NCI-H345 treated with DMSO at 0.1 percent for 48 hours (cell line): ENCODE results near the gene CROCC.
A peak's percentile ranks its signal among the peaks of the same experiment; 100 is the strongest.
"Not testable (repeated sequence)": the region's sequence is repeated elsewhere in the genome, so short reads cannot be mapped to it uniquely, and the experiment has no call there.

Experiments
- DNase-seq: peaks from one replicate; lab custom pipeline; 2025; ENCODE audit not compliant: unreplicated experiment; lab: John Stamatoyannopoulos, UW

CROCC gene

GRCh38 chr1:16921391-16922185, at the start of gene CROCC:
Gene CROCC, plus strand, starts transcription at chr1:16921931. Its CDS starts 88 bp downstream, at chr1:16922019.
- peak; percentile 42 for DNase-seq

GRCh38 chr1:16872152-16873075, 49.3 kb upstream of the CROCC start:
- DNase-seq, result not testable (repeated sequence)

- DNase-seq, result not testable (repeated sequence)
Observed at GRCh38 chr1:16873076-16873879, 48.5 kb upstream of the CROCC start.

GRCh38 chr1:16874968-16875765, 46.6 kb upstream of the CROCC start:
- not testable (repeated sequence) for DNase-seq

- DNase-seq, result not testable (repeated sequence)
Observed at GRCh38 chr1:16881742-16882141, 40.0 kb upstream of the CROCC start.

GRCh38 chr1:16882986-16883385, 38.7 kb upstream of the CROCC start:
- no peak for DNase-seq

- not testable (repeated sequence) for DNase-seq
Observed at GRCh38 chr1:16884487-16884886, 37.2 kb upstream of the CROCC start.

- no peak for DNase-seq
Observed at GRCh38 chr1:16886860-16887605, 34.7 kb upstream of the CROCC start.

- DNase-seq, result no peak
Observed at GRCh38 chr1:16888860-16889816, 32.6 kb upstream of the CROCC start.

- not testable (repeated sequence) for DNase-seq
Observed at GRCh38 chr1:16890539-16891021, 31.2 kb upstream of the CROCC start.

GRCh38 chr1:16891057-16891456, 30.7 kb upstream of the CROCC start:
- DNase-seq, result not testable (repeated sequence)

- DNase-seq, result not testable (repeated sequence)
Observed at GRCh38 chr1:16892978-16893525, 28.7 kb upstream of the CROCC start.

- not testable (repeated sequence) for DNase-seq
Observed at GRCh38 chr1:16893796-16894195, 27.9 kb upstream of the CROCC start.

- DNase-seq, result not testable (repeated sequence)
Observed at GRCh38 chr1:16894338-16894737, 27.4 kb upstream of the CROCC start.

GRCh38 chr1:16895233-16895597, 26.5 kb upstream of the CROCC start:
- DNase-seq, result not testable (repeated sequence)

GRCh38 chr1:16895598-16896315, 26.0 kb upstream of the CROCC start, which contains the start of gene RNU1-2:
Gene RNU1-2, plus strand, starts transcription at chr1:16895980.
- DNase-seq, result peak; percentile 81
